ENCODE data around the gene MCRIP2. TPM values are rescaled to one million over a fixed set of nuclear protein-coding genes. Genes with fewer than 3 reads are reported as not detected.

MCRIP2 gene
- total RNA-seq, 2 experiments from 2014 or later, result 20.3 to 22.8 TPM

GRCh38 chr16:680967-681745 is 39.5 kb downstream of the MCRIP2 start:
- ChIA-PET POLR2A (interaction anchor here (0.6 to 4.9 kb wide), 11 partner anchors 9 to 1284 kb away, joined by 3 to 35 read pairs (median 4); partner anchors contain the start of genes METTL26, RHOT2, RPS2 and WDR24), CTCF (interaction anchor here (1.0 to 2.1 kb wide), 6 partner anchors 13 to 33 kb away, joined by 3 to 8 read pairs (median 4); partner anchors contain the start of gene RHOT2)
- no peak for DNase-seq

GRCh38 chr16:681746-682427 is 40.3 kb downstream of the MCRIP2 start:
- peak overlapping the region; percentile 58 for H3K27ac Mint-ChIP-seq
- H3K36me3 Mint-ChIP-seq (ENCODE audit: low read depth), result peaks cover 27% of the 10 kb centered on the region
- H3K4me1 Mint-ChIP-seq, result peaks cover 49% of the 10 kb centered on the region
- ChIA-PET POLR2A (interaction anchor here (1.3 to 4.9 kb wide), 4 partner anchors 8 to 110 kb away, joined by 3 to 35 read pairs (median 14); partner anchors contain the start of genes RHOT2 and WDR24), CTCF (interaction anchor here (1.7 kb wide), 1 partner anchor 14 kb away, joined by 4 read pairs; the partner anchor contains the start of gene RHOT2)
- no peaks in the 10 kb centered on the region for H3K9me3 Mint-ChIP-seq
- no peak for DNase-seq
- H3K27me3 Mint-ChIP-seq, result no peaks in the 10 kb centered on the region
- H3K4me3 Mint-ChIP-seq, result peak overlapping the region; percentile 81

More at GRCh38 chr16:680967-681745, 39.5 kb downstream of the MCRIP2 start:
- Mint-ChIP-seq H3K4me3 (peak overlapping the region; percentile 81), H3K36me3 (ENCODE audit: low read depth) (peaks cover 24% of the 10 kb centered on the region), H3K27me3 (no peaks in the 10 kb centered on the region), H3K4me1 (peaks cover 51% of the 10 kb centered on the region), H3K9me3 (no peaks in the 10 kb centered on the region), H3K27ac (peak overlapping the region; percentile 62)

GRCh38 chr16:682493-683395 is 41.1 kb downstream of the MCRIP2 start:
- Mint-ChIP-seq H3K9me3 (no peaks in the 10 kb centered on the region), H3K4me1 (peaks cover 45% of the 10 kb centered on the region), H3K4me3 (peak overlapping the region; percentile 81), H3K27ac (peak overlapping the region; percentile 58), H3K27me3 (no peaks in the 10 kb centered on the region), H3K36me3 (ENCODE audit: low read depth) (peaks cover 31% of the 10 kb centered on the region)
- ChIA-PET POLR2A (interaction anchor here (1.5 to 4.9 kb wide), 3 partner anchors 7 to 15 kb away, joined by 5 to 35 read pairs (median 22); partner anchors contain the start of genes RHOT2 and WDR24), CTCF (interaction anchor here (1.7 kb wide), 1 partner anchor 15 kb away, joined by 4 read pairs; the partner anchor contains the start of gene RHOT2)
- DNase-seq, result no peak

- POLR2A ChIA-PET, result interaction anchor here (1.0 to 1.9 kb wide), 8 partner anchors 8 to 47 kb away, joined by 3 to 16 read pairs (median 5); partner anchors contain the start of genes ANTKMT, METTL26 and RHBDL1
Observed at GRCh38 chr16:683396-684070, 41.9 kb downstream of the MCRIP2 start.

GRCh38 chr16:684071-684794 is 42.6 kb downstream of the MCRIP2 start, which contains the start of gene JMJD8:
Gene JMJD8 (minus strand): TSS chr16:684334. CDS start chr16:684319, 15 bp downstream.
- Mint-ChIP-seq H3K4me3 (peak within 1 kb of the TSS; percentile 81), H3K27me3 (no peaks in the 10 kb centered on the region), H3K36me3 (ENCODE audit: low read depth) (peaks cover 31% of the 10 kb centered on the region), H3K4me1 (peaks cover 49% of the 10 kb centered on the region), H3K27ac (peak within 1 kb of the TSS; percentile 64), H3K9me3 (no peaks in the 10 kb centered on the region)
- ChIA-PET CTCF (no interaction called here), POLR2A (interaction anchor here (0.7 to 1.9 kb wide), 9 partner anchors 9 to 47 kb away, joined by 3 to 16 read pairs (median 4); partner anchors contain the start of genes ANTKMT, METTL26 and RHBDL1)
- DNase-seq, result peak; percentile 97

More at GRCh38 chr16:683396-684070, 41.9 kb downstream of the MCRIP2 start:
- CTCF ChIA-PET, result no interaction called here
- peak overlapping the region; percentile 81 for H3K4me3 Mint-ChIP-seq
- H3K4me1 Mint-ChIP-seq, result peaks cover 47% of the 10 kb centered on the region
- peak overlapping the region; percentile 35 for H3K27ac Mint-ChIP-seq
- H3K27me3 Mint-ChIP-seq, result no peaks in the 10 kb centered on the region
- peaks cover 31% of the 10 kb centered on the region for H3K36me3 Mint-ChIP-seq (ENCODE audit: low read depth)
- H3K9me3 Mint-ChIP-seq, result no peaks in the 10 kb centered on the region
- no peak for DNase-seq

GRCh38 chr16:684961-685696 is 43.5 kb downstream of the MCRIP2 start:
- no peak for DNase-seq
- POLR2A ChIA-PET, result interaction anchor here (0.7 to 1.9 kb wide), 6 partner anchors 10 to 48 kb away, joined by 3 to 16 read pairs (median 6); partner anchors contain the start of genes ANTKMT, METTL26 and RHBDL1
- H3K27ac Mint-ChIP-seq, result no peak overlapping the region
- H3K4me3 Mint-ChIP-seq, result no peak overlapping the region
- peaks cover 51% of the 10 kb centered on the region for H3K4me1 Mint-ChIP-seq
- no peaks in the 10 kb centered on the region for H3K9me3 Mint-ChIP-seq
- no peaks in the 10 kb centered on the region for H3K27me3 Mint-ChIP-seq
- peaks cover 31% of the 10 kb centered on the region for H3K36me3 Mint-ChIP-seq (ENCODE audit: low read depth)
- CTCF ChIA-PET, result no interaction called here

- Mint-ChIP-seq H3K27me3 (no peaks in the 10 kb centered on the region), H3K27ac (no peak overlapping the region), H3K9me3 (no peaks in the 10 kb centered on the region), H3K36me3 (ENCODE audit: low read depth) (peaks cover 30% of the 10 kb centered on the region), H3K4me3 (peak overlapping the region; percentile 30), H3K4me1 (peaks cover 56% of the 10 kb centered on the region)
- ChIA-PET CTCF (interaction anchor here (0.9 to 1.3 kb wide), 2 partner anchors 9 to 19 kb away, joined by 3 to 4 read pairs; partner anchors contain the start of gene RHOT2), POLR2A (interaction anchor here (1.0 kb wide), 1 partner anchor 9 kb away, joined by 3 read pairs; no protein-coding TSS in a partner anchor)
- no peak for DNase-seq
Observed at GRCh38 chr16:685967-686366, 44.3 kb downstream of the MCRIP2 start.

GRCh38 chr16:686459-687260 is 45.0 kb downstream of the MCRIP2 start:
- Mint-ChIP-seq H3K27ac (no peak overlapping the region), H3K27me3 (no peaks in the 10 kb centered on the region), H3K9me3 (no peaks in the 10 kb centered on the region), H3K4me1 (peaks cover 51% of the 10 kb centered on the region), H3K4me3 (no peak overlapping the region), H3K36me3 (ENCODE audit: low read depth) (peaks cover 25% of the 10 kb centered on the region)
- ChIA-PET POLR2A (interaction anchor here (1.0 kb wide), 1 partner anchor 9 kb away, joined by 3 read pairs; no protein-coding TSS in a partner anchor), CTCF (interaction anchor here (0.9 to 1.3 kb wide), 2 partner anchors 9 to 19 kb away, joined by 3 to 4 read pairs; partner anchors contain the start of gene RHOT2)
- DNase-seq, result no peak

GRCh38 chr16:687499-687898 is 45.9 kb downstream of the MCRIP2 start:
- POLR2A ChIA-PET, result interaction anchor here (1.0 kb wide), 1 partner anchor 9 kb away, joined by 3 read pairs; no protein-coding TSS in a partner anchor
- H3K9me3 Mint-ChIP-seq, result no peaks in the 10 kb centered on the region
- peaks cover 19% of the 10 kb centered on the region for H3K36me3 Mint-ChIP-seq (ENCODE audit: low read depth)
- H3K4me3 Mint-ChIP-seq, result no peak overlapping the region
- no peak for DNase-seq
- peaks cover 46% of the 10 kb centered on the region for H3K4me1 Mint-ChIP-seq
- CTCF ChIA-PET, result no interaction called here
- no peaks in the 10 kb centered on the region for H3K27me3 Mint-ChIP-seq
- H3K27ac Mint-ChIP-seq, result no peak overlapping the region

All from activated CD4-positive, alpha-beta memory T cell treated with anti-CD3 and anti-CD28 coated beads, Interleukin-2, amount 10 ng/mL, durations not matched to agents 7 days and 5 days (primary cell).